ENCODE measurements around the gene SYT17. TPM values are rescaled to one million over a fixed set of nuclear protein-coding genes. Genes with fewer than 3 reads are reported as not detected.

Gene SYT17
- total and polyA plus RNA-seq, 10 of the 15 experiments (the other 5 are each of a cell fraction or from before 2014, with no cell fraction given), result 3.7 to 12.3 (median 5.0) TPM

GRCh38 chr16:19132255-19132654, 35.8 kb upstream of the SYT17 start:
- ChIA-PET RAD21 (ENCODE audit: unreplicated experiment) (interaction anchor here (0.8 kb wide), 1 partner anchor 42 kb away, joined by 3 read pairs; no protein-coding TSS in a partner anchor), POLR2A (no interaction called here)
- 0 out of 3 replicates have a peak, but pooled peaks have one; percentile 9 for ATAC-seq

GRCh38 chr16:19132898-19133297, 35.1 kb upstream of the SYT17 start:
- intact Hi-C loops (cut with micrococcal nuclease; ENCODE audit: unreplicated experiment) (no loop called here), in situ Hi-C loops (cut with MboI) (no loop called here)
- 23% methylated on average over 11 of the region's 11 CpGs for WGBS (ENCODE audit: insufficient coverage, insufficient replicate concordance, low lambda C conversion rate, missing lambda C conversion rate)
- Histone ChIP-seq H3K4me3 (no peak overlapping the region), H3K27ac (ENCODE audit: control insufficient read depth, insufficient read depth) (peak overlapping the region; percentile 38; the same call in 1 of the 2 replicates), H3K9ac (ENCODE audit: control insufficient read depth, insufficient read depth, low read length) (no peak overlapping the region), H3K27me3 (replicated peaks in 1 of 2; ENCODE audit: control insufficient read depth in 2 of 2, insufficient read depth in 2 of 2, low read length in 1 of 2) (no peaks in the 10 kb centered on the region), H3K9me3 (replicated peaks; ENCODE audit: control insufficient read depth, insufficient read depth, low read length) (no peaks in the 10 kb centered on the region; the same call in 2 of the 3 replicates), H3K36me3 (ENCODE audit: control insufficient read depth in 2 of 2, insufficient read depth in 2 of 2, low read length in 1 of 2) (no peaks in the 10 kb centered on the region), H2AFZ (ENCODE audit: control insufficient read depth, low read depth, low read length) (peak overlapping the region; percentile 68), H3K79me2 (ENCODE audit: control insufficient read depth, insufficient read depth, low read length) (no peaks in the 10 kb centered on the region), H3K4me2 (ENCODE audit: control insufficient read depth, insufficient read depth) (no peak overlapping the region), H3K4me1 (ENCODE audit: control insufficient read depth, insufficient read depth, low read length) (peaks cover 56% of the 10 kb centered on the region), H4K20me1 (ENCODE audit: control insufficient read depth, insufficient read depth) (no peaks in the 10 kb centered on the region)
- DNase-seq (ENCODE audit: low read depth, low spot score), result no peak
- ChIA-PET CTCF (interaction anchor here (1.0 kb wide), 1 partner anchor 32 kb away, joined by 4 read pairs; no protein-coding TSS in a partner anchor), POLR2A (no interaction called here), RAD21 (ENCODE audit: unreplicated experiment) (no interaction called here), SMC1A (ENCODE audit: uncharacterized antibody, unreplicated experiment) (interaction anchor here (7.3 kb wide), 1 partner anchor 15 kb away, joined by 60 read pairs; no protein-coding TSS in a partner anchor)
- ATAC-seq, result no peak
- TF ChIP-seq NRF1 (conservative IDR thresholded peaks at IDR 0.05; ENCODE audit: low read depth, low read length) (no peak), EP300 (IDR thresholded peaks at IDR 0.05; ENCODE audit: borderline replicate concordance in 1 of 2, control insufficient read depth in 1 of 2, low read depth in 2 of 2, low read length in 2 of 2) (no peak), MLLT1 (IDR thresholded peaks at IDR 0.05) (no peak), SPI1 (IDR thresholded peaks at IDR 0.05; ENCODE audit: borderline replicate concordance, insufficient read depth, low read depth, low read length) (peak; percentile 61), NR2C2 (IDR thresholded peaks at IDR 0.05; ENCODE audit: borderline replicate concordance, control insufficient read depth, insufficient read length, low read depth) (no peak), CREB1 (IDR thresholded peaks at IDR 0.05; ENCODE audit: low read depth) (no peak), MTA3 (IDR thresholded peaks at IDR 0.05; ENCODE audit: borderline replicate concordance, low read length) (no peak), POLR2AphosphoS5 (IDR thresholded peaks at IDR 0.05; ENCODE audit: low read length) (no peak)
- FAIRE-seq, result no peak
- BruUV-seq (replicated peaks), result no TSS peak

More at GRCh38 chr16:19132255-19132654, 35.8 kb upstream of the SYT17 start:
- H4K20me1 ChIP-seq (ENCODE audit: control insufficient read depth, insufficient read depth), result no peaks in the 10 kb centered on the region
- WGBS (ENCODE audit: insufficient coverage, insufficient replicate concordance, low lambda C conversion rate, missing lambda C conversion rate), result 6% methylated on average over 1 of the region's 1 CpG
- DNase-seq (ENCODE audit: low read depth, low spot score) (no peak), FAIRE-seq (no peak)
- ChIA-PET CTCF (interaction anchor here (0.9 to 2.2 kb wide), 3 partner anchors 16 to 47 kb away, joined by 4 to 6 read pairs (median 4); no protein-coding TSS in a partner anchor), SMC1A (ENCODE audit: uncharacterized antibody, unreplicated experiment) (interaction anchor here (1.1 to 7.3 kb wide), 2 partner anchors 14 to 50 kb away, joined by 3 to 60 read pairs; no protein-coding TSS in a partner anchor)
- in situ Hi-C loops (cut with MboI) (no loop called here), intact Hi-C loops (cut with micrococcal nuclease; ENCODE audit: unreplicated experiment) (no loop called here)
- H3K4me3 ChIP-seq, result no peak overlapping the region
- H3K9me3 ChIP-seq (replicated peaks; ENCODE audit: control insufficient read depth, insufficient read depth, low read length), result no peaks in the 10 kb centered on the region; the same call in 2 of the 3 replicates
- no peaks in the 10 kb centered on the region for H3K79me2 ChIP-seq (ENCODE audit: control insufficient read depth, insufficient read depth, low read length)
- H3K36me3 ChIP-seq (ENCODE audit: control insufficient read depth in 2 of 2, insufficient read depth in 2 of 2, low read length in 1 of 2), result no peaks in the 10 kb centered on the region
- no peak overlapping the region; the same call in 1 of the 2 replicates for H2AFZ ChIP-seq (ENCODE audit: control insufficient read depth, low read depth, low read length)
- H3K27me3 ChIP-seq (replicated peaks in 1 of 2; ENCODE audit: control insufficient read depth in 2 of 2, insufficient read depth in 2 of 2, low read length in 1 of 2), result no peaks in the 10 kb centered on the region
- BruUV-seq (replicated peaks), result no TSS peak
- H3K4me2 ChIP-seq (ENCODE audit: control insufficient read depth, insufficient read depth), result no peak overlapping the region
- no peak for TF ChIP-seq NFYB (IDR thresholded peaks at IDR 0.05; ENCODE audit: insufficient read depth, low read depth, low read length)
- no peak for TF ChIP-seq ZZZ3 (IDR thresholded peaks at IDR 0.05; ENCODE audit: control insufficient read depth, insufficient read length, low read depth)
- TF ChIP-seq ESRRA (IDR thresholded peaks at IDR 0.05; ENCODE audit: low read length), result no peak
- 0 out of 2 replicates have a peak, but pooled peaks have one; percentile 43 for TF ChIP-seq SMARCA5 (IDR thresholded peaks at IDR 0.05)
- TF ChIP-seq CHD2 (IDR thresholded peaks at IDR 0.05; ENCODE audit: borderline replicate concordance, low read depth, low read length), result no peak
- no peak for TF ChIP-seq IRF4 (IDR thresholded peaks at IDR 0.05; ENCODE audit: low read depth, low read length)
- 0 out of 2 replicates have a peak, but pooled peaks have one; percentile 4 for TF ChIP-seq SPI1 (IDR thresholded peaks at IDR 0.05; ENCODE audit: borderline replicate concordance, insufficient read depth, low read depth, low read length)
- no peak for TF ChIP-seq SREBF1 (IDR thresholded peaks at IDR 0.05; ENCODE audit: low read length)
- peaks cover 63% of the 10 kb centered on the region for H3K4me1 ChIP-seq (ENCODE audit: control insufficient read depth, insufficient read depth, low read length)
- H3K27ac ChIP-seq (ENCODE audit: control insufficient read depth, insufficient read depth), result no peak overlapping the region
- no peak overlapping the region for H3K9ac ChIP-seq (ENCODE audit: control insufficient read depth, insufficient read depth, low read length)

All from GM12878 (cell line).